WTC11 (cell line): ENCODE data around the gene DYNC1I1. TPM values are rescaled to one million over a fixed set of nuclear protein-coding genes. Genes with fewer than 3 reads are reported as not detected.

Experiments
- ATAC-seq: fragments of 200-7000 bp; cut with Tn5 transposase; 2 replicates; pipeline ENCODE4 v1.10.0; 2021; ENCODE audit warnings: mild to moderate bottlenecking, moderate library complexity
- CTCF ChIA-PET: fragments of 300-600 bp; sonication (Branson Sonifier 250); formaldehyde crosslinking; loops from one replicate; lab custom pipeline; 2021; ENCODE audit warnings: antibody characterized with exemption; lab: Charles Lee
- POLR2A ChIA-PET: fragments of 350-600 bp; sonication (Branson Sonifier 250); formaldehyde crosslinking; loops from one replicate; lab custom pipeline; 2021; ENCODE audit warnings: antibody characterized with exemption; lab: Charles Lee
- DNase-seq: peaks from one replicate; pipeline ENCODE4 v3.0.0; 2021; ENCODE audit warnings: low spot score
- H3K27ac Mint-ChIP-seq: 2 replicates; pipeline ENCODE4 v1.8.0; 2021; ENCODE audit warnings: mixed read lengths
- H3K27me3 Mint-ChIP-seq: 2 replicates; pipeline ENCODE4 v1.8.0; 2021; ENCODE audit warnings: low read depth, mild to moderate bottlenecking, moderate library complexity, mixed read lengths
- H3K36me3 Mint-ChIP-seq: 2 replicates; pipeline ENCODE4 v1.8.0; 2021; ENCODE audit warnings: mixed read lengths
- H3K4me1 Mint-ChIP-seq: 2 replicates; pipeline ENCODE4 v1.8.0; 2022; ENCODE audit warnings: mixed read lengths
- H3K4me3 Mint-ChIP-seq: 2 replicates; pipeline ENCODE4 v1.8.0; 2021; ENCODE audit warnings: mild to moderate bottlenecking, moderate library complexity, mixed read lengths
- H3K9me3 Mint-ChIP-seq: 2 replicates; pipeline ENCODE4 v1.8.0; 2021; ENCODE audit warnings: mixed read lengths
- CREM ChIP-seq: sonication (generic); formaldehyde crosslinking; IDR thresholded peaks from 2 replicates; pipeline ENCODE4 v1.8.1; 2022; ENCODE audit warnings: mild to moderate bottlenecking, missing genetic modification reagents, moderate library complexity
- ESRRA ChIP-seq: sonication (generic); formaldehyde crosslinking; IDR thresholded peaks from 2 replicates; pipeline ENCODE4 v1.8.1; 2022; ENCODE audit warnings: mild to moderate bottlenecking, missing genetic modification reagents, borderline replicate concordance
- FOXP1 ChIP-seq: sonication (generic); formaldehyde crosslinking; IDR thresholded peaks from 2 replicates; pipeline ENCODE4 v1.8.0; 2022; ENCODE audit warnings: missing genetic modification reagents, mild to moderate bottlenecking, moderate library complexity, borderline replicate concordance
- JAZF1 ChIP-seq: fragments of 250-450 bp; sonication (Bioruptor Pico); IDR thresholded peaks from 2 replicates; pipeline ENCODE4 v1.9.0; 2021; ENCODE audit warnings: moderate library complexity, mild to moderate bottlenecking, inconsistent platforms
- NR1H2 ChIP-seq: sonication (generic); formaldehyde crosslinking; IDR thresholded peaks from 2 replicates; pipeline ENCODE4 v1.9.0; 2021; ENCODE audit warnings: mild to moderate bottlenecking, moderate library complexity, missing genetic modification reagents
- TEAD1 ChIP-seq: sonication (generic); formaldehyde crosslinking; IDR thresholded peaks from 2 replicates; pipeline ENCODE4 v1.8.0; 2022; ENCODE audit warnings: mild to moderate bottlenecking, missing genetic modification reagents
- total RNA-seq: library from RNA; stranded (reverse); gene quantifications from 3 replicates; pipeline ENCODE4 v1.2.3, GENCODE V29; 2021
- TF ChIP-seq, protein P1 (sequence below): sonication (generic); formaldehyde crosslinking; IDR thresholded peaks from 2 replicates; pipeline ENCODE4 v1.8.1; 2022; ENCODE audit warnings: mild to moderate bottlenecking, moderate library complexity, missing genetic modification reagents
- TF ChIP-seq, protein P2 (sequence below): fragments of 250-450 bp; sonication (Bioruptor Pico); IDR thresholded peaks from 2 replicates; pipeline ENCODE4 v2.1.2; 2022; ENCODE audit warnings: mild to moderate bottlenecking, moderate library complexity
- TF ChIP-seq, protein P3 (sequence below): sonication (generic); formaldehyde crosslinking; IDR thresholded peaks from 2 replicates; pipeline ENCODE4 v1.8.1; 2023; ENCODE audit warnings: mild to moderate bottlenecking, missing genetic modification reagents, moderate library complexity
- TF ChIP-seq, protein P4 (sequence below): sonication (generic); formaldehyde crosslinking; conservative IDR thresholded peaks from 2 replicates; pipeline ENCODE4 v1.8.1; 2022; ENCODE audit warnings: mild to moderate bottlenecking, missing genetic modification reagents
- TF ChIP-seq, protein P5 (sequence below): sonication (generic); formaldehyde crosslinking; IDR thresholded peaks from 2 replicates; pipeline ENCODE4 v1.8.0; 2023; ENCODE audit warnings: mild to moderate bottlenecking, missing genetic modification reagents
- TF ChIP-seq, protein P6 (sequence below): fragments of 250-450 bp; sonication (Bioruptor Pico); IDR thresholded peaks from 2 replicates; pipeline ENCODE4 v1.9.0; 2021; ENCODE audit warnings: moderate library complexity, mild to moderate bottlenecking, inconsistent platforms, borderline replicate concordance
- TF ChIP-seq, protein P7 (sequence below): sonication (generic); formaldehyde crosslinking; conservative IDR thresholded peaks from 2 replicates; pipeline ENCODE4 v1.8.1; 2023; ENCODE audit warnings: mild to moderate bottlenecking, low read depth, missing genetic modification reagents, moderate library complexity
- TF ChIP-seq, protein P8 (sequence below): sonication (generic); formaldehyde crosslinking; IDR thresholded peaks from 2 replicates; pipeline ENCODE4 v1.8.0; 2022; ENCODE audit warnings: mild to moderate bottlenecking, missing genetic modification reagents

DYNC1I1 gene
- total RNA-seq, 1 experiment from 2014 or later, result 2.8 TPM

DNA sequence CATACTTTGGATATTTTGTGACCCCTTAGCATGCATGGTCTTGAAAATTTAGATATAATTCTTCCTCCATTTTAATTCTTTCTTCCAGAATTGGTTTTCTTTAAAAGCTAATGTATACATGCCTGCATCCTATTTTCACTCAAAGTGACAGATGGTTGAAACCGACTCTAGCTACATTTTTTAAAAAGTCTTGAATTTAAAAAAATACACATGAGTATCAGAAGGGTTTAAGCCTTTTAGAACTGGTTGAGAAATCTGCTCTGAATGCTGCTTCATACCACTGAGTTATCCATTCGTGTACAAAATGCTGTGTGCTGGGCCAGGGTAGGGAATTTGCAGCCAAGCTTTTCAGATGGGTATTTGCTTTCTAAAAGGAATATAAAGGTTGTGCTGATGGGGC is 16.5 kb downstream of the DYNC1I1 start:
- Mint-ChIP-seq H3K36me3 (no peaks in the 10 kb centered on the region), H3K9me3 (peaks cover 4% of the 10 kb centered on the region; the same call in 1 of the 2 replicates)
- CTCF ChIA-PET, result interaction anchor here (1.0 kb wide), 1 partner anchor 53 kb away, joined by 5 read pairs; no protein-coding TSS in a partner anchor

More for the DNA sequence above, 16.5 kb downstream of the DYNC1I1 start:
- Mint-ChIP-seq H3K27me3 (peaks cover 59% of the 10 kb centered on the region), H3K4me1 (peaks cover 13% of the 10 kb centered on the region), H3K4me3 (no peak overlapping the region), H3K27ac (no peak overlapping the region)
- POLR2A ChIA-PET, result no interaction called here
- ATAC-seq (no peak), DNase-seq (no peak)
- TF ChIP-seq, protein P1, sequence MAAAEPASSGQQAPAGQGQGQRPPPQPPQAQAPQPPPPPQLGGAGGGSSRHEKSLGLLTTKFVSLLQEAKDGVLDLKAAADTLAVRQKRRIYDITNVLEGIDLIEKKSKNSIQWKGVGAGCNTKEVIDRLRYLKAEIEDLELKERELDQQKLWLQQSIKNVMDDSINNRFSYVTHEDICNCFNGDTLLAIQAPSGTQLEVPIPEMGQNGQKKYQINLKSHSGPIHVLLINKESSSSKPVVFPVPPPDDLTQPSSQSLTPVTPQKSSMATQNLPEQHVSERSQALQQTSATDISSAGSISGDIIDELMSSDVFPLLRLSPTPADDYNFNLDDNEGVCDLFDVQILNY, result no peak
- TF ChIP-seq, protein P2, sequence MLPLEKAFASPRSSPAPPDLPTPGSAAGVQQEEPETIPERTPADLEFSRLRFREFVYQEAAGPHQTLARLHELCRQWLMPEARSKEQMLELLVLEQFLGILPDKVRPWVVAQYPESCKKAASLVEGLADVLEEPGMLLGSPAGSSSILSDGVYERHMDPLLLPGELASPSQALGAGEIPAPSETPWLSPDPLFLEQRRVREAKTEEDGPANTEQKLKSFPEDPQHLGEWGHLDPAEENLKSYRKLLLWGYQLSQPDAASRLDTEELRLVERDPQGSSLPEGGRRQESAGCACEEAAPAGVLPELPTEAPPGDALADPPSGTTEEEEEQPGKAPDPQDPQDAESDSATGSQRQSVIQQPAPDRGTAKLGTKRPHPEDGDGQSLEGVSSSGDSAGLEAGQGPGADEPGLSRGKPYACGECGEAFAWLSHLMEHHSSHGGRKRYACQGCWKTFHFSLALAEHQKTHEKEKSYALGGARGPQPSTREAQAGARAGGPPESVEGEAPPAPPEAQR (CRISPR knock-in tag), result no peak
- TF ChIP-seq, protein P3, sequence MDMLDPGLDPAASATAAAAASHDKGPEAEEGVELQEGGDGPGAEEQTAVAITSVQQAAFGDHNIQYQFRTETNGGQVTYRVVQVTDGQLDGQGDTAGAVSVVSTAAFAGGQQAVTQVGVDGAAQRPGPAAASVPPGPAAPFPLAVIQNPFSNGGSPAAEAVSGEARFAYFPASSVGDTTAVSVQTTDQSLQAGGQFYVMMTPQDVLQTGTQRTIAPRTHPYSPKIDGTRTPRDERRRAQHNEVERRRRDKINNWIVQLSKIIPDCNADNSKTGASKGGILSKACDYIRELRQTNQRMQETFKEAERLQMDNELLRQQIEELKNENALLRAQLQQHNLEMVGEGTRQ, result no peak
- TF ChIP-seq JAZF1 (CRISPR knock-in tag) (no peak), TEAD1 (CRISPR knock-in tag) (no peak), NR1H2 (CRISPR knock-in tag) (no peak), ESRRA (CRISPR knock-in tag) (no peak), FOXP1 (CRISPR knock-in tag) (no peak), CREM (CRISPR knock-in tag) (no peak)
- TF ChIP-seq, protein P4, sequence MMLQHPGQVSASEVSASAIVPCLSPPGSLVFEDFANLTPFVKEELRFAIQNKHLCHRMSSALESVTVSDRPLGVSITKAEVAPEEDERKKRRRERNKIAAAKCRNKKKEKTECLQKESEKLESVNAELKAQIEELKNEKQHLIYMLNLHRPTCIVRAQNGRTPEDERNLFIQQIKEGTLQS (CRISPR knock-in tag), result no peak
- TF ChIP-seq, protein P5, sequence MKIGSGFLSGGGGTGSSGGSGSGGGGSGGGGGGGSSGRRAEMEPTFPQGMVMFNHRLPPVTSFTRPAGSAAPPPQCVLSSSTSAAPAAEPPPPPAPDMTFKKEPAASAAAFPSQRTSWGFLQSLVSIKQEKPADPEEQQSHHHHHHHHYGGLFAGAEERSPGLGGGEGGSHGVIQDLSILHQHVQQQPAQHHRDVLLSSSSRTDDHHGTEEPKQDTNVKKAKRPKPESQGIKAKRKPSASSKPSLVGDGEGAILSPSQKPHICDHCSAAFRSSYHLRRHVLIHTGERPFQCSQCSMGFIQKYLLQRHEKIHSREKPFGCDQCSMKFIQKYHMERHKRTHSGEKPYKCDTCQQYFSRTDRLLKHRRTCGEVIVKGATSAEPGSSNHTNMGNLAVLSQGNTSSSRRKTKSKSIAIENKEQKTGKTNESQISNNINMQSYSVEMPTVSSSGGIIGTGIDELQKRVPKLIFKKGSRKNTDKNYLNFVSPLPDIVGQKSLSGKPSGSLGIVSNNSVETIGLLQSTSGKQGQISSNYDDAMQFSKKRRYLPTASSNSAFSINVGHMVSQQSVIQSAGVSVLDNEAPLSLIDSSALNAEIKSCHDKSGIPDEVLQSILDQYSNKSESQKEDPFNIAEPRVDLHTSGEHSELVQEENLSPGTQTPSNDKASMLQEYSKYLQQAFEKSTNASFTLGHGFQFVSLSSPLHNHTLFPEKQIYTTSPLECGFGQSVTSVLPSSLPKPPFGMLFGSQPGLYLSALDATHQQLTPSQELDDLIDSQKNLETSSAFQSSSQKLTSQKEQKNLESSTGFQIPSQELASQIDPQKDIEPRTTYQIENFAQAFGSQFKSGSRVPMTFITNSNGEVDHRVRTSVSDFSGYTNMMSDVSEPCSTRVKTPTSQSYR (CRISPR knock-in tag), result no peak
- TF ChIP-seq, protein P6, sequence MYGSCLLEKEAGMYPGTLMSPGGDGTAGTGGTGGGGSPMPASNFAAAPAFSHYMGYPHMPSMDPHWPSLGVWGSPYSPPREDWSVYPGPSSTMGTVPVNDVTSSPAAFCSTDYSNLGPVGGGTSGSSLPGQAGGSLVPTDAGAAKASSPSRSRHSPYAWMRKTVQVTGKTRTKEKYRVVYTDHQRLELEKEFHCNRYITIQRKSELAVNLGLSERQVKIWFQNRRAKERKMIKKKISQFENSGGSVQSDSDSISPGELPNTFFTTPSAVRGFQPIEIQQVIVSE, result no peak
- TF ChIP-seq, protein P7, sequence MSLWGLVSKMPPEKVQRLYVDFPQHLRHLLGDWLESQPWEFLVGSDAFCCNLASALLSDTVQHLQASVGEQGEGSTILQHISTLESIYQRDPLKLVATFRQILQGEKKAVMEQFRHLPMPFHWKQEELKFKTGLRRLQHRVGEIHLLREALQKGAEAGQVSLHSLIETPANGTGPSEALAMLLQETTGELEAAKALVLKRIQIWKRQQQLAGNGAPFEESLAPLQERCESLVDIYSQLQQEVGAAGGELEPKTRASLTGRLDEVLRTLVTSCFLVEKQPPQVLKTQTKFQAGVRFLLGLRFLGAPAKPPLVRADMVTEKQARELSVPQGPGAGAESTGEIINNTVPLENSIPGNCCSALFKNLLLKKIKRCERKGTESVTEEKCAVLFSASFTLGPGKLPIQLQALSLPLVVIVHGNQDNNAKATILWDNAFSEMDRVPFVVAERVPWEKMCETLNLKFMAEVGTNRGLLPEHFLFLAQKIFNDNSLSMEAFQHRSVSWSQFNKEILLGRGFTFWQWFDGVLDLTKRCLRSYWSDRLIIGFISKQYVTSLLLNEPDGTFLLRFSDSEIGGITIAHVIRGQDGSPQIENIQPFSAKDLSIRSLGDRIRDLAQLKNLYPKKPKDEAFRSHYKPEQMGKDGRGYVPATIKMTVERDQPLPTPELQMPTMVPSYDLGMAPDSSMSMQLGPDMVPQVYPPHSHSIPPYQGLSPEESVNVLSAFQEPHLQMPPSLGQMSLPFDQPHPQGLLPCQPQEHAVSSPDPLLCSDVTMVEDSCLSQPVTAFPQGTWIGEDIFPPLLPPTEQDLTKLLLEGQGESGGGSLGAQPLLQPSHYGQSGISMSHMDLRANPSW (CRISPR knock-in tag), result no peak
- TF ChIP-seq, protein P8, sequence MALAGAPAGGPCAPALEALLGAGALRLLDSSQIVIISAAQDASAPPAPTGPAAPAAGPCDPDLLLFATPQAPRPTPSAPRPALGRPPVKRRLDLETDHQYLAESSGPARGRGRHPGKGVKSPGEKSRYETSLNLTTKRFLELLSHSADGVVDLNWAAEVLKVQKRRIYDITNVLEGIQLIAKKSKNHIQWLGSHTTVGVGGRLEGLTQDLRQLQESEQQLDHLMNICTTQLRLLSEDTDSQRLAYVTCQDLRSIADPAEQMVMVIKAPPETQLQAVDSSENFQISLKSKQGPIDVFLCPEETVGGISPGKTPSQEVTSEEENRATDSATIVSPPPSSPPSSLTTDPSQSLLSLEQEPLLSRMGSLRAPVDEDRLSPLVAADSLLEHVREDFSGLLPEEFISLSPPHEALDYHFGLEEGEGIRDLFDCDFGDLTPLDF (CRISPR knock-in tag), result no peak
